SK-N-DZ (cell line): ENCODE measurements around the gene EIF5A.

Source experiments
- DNase-seq: peaks from one replicate; pipeline ENCODE4 v3.0.0-alpha.2; 2015; ENCODE audit warnings: low spot score

The EIF5A gene

DNA sequence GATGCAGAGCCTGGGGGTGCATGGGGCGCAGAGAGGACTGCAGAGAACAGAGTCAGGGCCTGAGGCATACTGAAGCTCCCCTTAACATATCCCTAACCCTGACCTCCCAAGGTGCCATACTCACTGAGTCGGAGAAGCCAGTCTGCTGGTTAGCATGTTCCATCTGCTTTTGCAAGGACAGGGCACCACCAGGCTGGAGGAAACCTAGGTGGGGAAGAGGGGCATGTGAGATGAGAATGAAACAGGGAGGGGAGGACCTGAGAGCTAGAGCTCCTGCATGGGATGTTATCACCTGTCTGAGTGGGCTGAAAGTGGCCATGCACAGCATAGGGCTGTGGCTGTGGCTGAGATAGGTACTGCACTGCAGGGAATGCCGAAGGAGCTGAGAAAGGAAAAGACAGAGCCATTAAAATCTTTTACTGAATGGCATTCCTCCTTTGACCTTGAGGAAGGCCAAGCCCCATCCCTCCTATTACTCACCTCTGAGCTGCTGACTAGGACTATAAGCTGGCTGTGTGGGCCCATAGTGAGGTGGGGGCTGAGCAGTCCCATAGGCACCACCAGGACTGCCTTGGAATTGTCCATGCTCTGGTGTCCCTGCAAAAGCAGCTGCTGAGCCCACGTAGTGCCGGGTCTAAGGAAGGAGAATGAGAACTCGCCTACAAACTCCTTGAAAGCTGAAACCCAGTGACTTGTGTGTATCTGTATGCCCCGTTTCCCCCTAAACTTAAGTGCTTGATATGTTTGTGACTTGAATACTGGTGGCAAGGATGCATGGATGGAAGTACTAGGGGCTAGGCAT lies 5.9 kb downstream of the EIF5A start:
- DNase-seq = no peak

DNA sequence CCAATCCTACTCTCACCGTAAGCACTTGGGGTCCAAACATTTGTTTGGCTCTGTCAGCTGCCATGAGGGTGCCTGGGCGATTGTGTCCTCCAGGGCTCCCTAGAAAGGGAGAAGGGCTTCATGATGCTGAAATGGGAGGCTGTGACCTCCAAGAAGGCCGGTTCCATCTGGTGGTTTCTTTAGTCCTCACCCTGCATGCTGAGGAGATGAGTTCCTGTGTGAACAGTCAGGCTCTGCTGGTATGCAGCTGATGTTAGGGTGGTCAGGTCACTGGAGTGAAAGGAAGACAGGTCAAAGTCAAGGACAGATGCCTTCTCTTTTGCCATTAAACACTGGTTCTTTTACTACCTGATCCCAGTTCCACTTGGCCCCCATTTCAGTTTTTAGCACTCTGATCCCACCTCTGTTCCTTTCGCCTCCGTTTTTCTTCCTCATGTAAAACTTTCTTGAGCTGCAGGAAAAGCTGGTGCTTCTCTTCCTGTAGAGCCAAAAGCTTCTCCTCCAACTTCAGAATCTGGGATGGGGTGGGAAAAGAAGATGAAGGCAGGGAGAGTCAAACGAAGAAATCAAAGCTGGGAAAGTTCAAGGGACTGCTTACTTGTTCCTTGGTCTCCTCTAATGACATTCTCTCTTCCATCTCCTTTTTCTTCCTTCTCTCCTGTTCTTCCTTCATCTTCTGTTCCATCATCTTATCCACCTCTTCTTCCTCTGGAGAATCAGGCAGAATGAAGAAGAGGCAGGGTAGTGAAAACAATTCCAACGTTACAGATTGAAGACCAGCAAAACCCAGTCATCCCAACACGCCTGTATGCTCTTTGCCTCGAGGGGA lies 6.7 kb downstream of the EIF5A start:
- no peak for DNase-seq

DNA sequence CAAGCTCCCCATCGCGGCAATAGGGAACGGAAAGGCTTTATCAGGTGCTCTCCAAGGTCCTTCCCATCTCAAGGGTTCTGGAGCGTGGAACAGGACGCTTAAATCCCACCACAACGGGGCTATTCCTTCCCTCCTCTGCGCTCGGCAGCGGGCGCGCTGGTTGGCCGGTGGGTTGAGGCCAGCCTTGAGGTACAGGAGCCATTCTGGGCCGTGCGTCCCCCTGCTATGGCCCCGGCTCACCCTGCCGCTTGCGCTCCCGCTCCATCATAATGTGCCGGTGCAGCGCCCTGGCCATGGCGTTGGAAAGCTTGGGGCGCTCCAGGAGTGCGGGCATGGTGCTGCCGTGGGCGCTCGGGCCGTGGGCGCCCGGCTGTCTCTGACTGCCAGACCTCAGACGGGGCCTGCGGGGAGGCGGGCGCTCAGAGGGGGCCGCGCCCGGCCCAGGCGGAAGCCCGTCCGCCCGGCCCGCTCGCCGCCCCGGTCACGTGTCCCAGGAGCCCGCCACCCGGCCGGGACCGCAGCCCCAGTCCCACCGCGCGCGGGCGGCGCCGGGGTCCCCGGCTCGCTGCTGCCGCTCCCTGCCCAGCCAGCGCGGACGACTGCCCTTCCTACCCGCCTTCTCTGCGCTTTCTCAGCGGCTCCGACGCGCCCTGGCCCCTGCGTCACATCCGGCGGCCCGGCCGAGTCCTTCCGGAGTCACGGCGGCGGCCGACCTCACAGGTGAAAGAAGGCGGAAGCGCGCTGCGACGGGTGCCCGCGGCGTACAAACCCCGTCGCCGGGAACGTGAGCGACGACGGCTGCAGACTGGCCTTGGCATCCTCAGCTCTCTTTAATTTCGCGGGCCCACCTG lies 7.5 kb downstream of the EIF5A start, which contains the start of gene GPS2:
GPS2 (minus strand) TSS at position 642 of the 851 bp plus-strand sequence; CDS start at position 334, 308 bp downstream.
- DNase-seq = peak; percentile 87

DNA sequence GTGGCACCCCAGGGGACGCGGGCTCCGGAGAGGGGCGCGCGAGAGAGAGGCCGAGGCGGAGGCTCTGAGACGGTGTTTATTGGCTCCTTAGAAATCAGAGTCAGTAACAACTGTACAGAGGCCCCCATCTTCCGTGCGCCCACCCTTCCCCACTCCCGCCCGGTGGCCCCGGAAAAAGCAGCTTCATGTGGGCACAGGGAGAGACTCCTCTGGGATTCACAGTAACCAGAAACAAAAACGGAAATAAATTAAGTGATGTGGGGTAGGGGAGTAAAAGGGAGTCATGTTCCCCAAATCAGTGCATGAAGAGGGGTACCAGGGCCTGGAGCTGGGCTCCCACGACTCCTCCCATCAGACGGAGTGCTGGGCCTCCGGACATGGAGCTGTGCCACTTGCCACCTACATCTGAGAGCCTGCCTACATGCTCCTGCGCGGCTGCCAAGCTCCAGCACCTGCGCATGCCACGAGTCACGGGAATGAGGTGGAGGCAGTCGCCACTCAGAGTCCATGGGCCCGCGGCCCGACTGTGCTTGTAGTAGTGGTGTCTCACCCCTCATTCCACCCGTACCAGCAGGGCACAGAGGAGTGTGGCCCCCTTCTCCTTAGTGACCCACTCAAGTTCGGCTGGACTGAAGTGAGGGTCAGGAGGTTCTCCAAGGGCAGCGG lies 8.3 kb downstream of the EIF5A start:
- no peak for DNase-seq

DNA sequence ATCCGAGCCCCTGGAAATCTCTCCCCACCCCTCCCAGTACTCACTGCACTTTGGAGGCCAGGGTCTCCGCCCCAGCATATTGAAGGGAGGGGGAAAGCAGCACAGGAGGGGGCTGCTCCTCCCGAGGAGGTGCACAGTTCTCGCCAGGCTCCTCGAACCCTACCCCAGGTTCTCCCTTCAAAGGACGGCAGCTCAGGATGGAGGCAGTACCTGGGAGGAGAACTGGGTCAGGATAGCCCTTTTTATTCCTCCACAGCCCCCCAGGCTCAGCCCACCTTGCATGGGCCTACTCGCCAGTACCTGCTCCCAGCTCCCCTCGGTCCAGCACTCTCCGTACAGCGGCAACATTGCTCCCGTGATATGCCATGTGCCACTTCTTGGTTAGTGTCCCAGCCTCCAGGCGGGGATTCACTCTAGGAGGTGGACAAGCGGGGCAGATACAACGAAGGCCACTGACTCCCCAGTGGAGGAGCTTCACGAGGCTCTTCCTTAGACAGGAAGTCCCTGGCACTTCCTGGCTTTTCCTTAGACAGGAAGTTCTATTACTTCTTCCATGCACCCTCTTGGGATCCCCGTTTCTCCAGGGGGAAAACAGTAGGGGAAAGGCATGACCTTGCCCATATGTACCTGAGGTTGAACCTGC lies 9.9 kb downstream of the EIF5A start:
- DNase-seq = no peak

- DNase-seq = no peak
Observed at GRCh38 chr17:7318121-7318860, 10.9 kb downstream of the EIF5A start.

DNA sequence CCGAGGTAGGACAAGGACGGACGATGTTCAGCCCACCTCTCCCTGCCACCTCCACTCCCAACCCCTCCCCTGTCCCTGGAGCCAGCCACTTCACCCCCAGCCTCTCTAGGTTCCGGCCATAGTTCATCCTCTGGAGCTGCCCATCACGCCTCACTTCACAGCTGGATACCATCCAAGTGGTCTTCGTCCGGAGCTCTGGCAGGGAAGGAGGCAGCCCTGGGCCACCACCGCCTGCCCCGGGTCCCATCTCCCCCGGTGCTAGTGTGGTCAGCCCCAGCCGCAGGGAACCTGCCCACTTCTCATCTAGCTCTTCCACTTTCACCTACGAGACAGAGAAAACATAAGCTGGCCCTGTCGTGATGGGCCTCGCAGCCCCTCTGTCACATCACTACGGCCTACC lies 14.0 kb downstream of the EIF5A start:
- DNase-seq = no peak

- no peak for DNase-seq
Observed at GRCh38 chr17:7322520-7323194, 15.2 kb downstream of the EIF5A start.

DNA sequence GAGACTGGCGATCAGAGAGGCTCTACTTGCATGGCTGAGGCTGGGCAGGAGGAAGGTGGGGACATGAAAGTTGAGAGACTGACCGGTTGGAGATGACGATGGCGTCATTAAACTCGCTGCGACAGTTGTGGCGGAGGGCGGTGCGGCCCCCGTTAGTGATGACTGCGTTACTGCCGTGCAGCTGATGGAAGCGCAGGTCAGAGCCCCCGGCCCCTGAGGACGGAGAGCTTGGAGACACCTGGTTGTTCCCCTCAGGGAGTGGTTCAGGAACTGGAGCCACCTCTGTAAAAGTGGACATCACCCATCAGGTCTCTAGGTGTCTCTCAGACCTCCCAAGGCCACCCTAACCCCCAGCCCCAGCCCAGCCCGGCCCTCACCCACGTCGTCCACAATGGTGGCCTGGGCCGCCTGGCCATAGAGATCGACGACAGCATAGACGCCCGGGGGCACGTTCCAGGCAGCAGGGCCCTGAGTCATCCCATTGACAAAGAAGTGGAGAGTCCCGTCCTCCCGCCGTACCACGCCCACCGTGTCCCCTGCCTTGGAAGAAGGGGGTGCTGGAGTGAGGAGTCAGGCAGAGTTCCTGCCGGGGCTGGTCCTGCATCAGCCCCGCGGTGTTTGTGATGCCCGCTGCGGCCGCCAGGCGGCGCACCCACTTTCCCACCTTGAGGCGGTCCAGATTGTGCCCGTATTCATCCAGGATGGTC lies 16.5 kb downstream of the EIF5A start:
- no peak for DNase-seq

- no peak for DNase-seq
Observed at GRCh38 chr17:7324438-7324779, 17.0 kb downstream of the EIF5A start.

GRCh38 chr17:7325031-7325528 lies 17.7 kb downstream of the EIF5A start:
- no peak for DNase-seq

DNA sequence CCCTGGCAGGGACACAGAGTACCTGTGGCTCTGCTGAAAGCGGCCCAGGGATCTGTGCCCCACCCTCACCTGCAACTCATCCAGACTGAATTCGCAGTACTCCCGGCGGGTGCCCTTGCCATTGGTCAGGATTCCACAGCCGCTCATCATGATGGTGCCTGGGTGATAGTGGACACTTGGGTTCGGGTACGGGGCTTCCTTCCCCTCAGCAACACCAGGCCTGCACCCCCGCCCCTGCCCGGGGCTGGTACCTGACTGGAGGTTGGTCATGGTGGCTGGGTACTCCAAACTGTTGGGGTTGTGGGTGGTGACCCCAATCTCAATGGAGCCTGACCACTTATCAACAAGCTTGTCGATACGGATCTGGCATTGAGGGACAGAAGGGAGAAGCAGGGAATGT lies 18.8 kb downstream of the EIF5A start:
- no peak for DNase-seq

DNA sequence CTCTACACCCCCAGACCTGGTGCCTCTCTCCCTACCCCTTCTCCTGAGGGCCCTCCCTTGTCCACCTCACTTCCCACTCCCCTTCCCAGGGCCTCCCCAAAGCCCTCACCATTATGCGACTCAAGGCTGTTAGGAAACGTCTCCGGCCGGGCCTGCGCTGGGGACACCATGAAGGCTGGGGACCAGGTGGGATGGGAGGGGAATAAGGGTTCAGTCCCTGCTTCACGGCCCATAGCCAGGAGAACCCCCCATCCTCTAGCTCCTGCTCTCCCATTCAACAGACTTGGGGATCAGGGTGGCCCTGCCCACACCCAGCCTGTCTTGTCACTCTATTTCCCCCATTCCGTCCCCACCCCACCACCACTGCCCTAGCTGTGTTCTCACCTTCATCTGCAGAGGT lies 19.6 kb downstream of the EIF5A start:
- no peak for DNase-seq

DNA sequence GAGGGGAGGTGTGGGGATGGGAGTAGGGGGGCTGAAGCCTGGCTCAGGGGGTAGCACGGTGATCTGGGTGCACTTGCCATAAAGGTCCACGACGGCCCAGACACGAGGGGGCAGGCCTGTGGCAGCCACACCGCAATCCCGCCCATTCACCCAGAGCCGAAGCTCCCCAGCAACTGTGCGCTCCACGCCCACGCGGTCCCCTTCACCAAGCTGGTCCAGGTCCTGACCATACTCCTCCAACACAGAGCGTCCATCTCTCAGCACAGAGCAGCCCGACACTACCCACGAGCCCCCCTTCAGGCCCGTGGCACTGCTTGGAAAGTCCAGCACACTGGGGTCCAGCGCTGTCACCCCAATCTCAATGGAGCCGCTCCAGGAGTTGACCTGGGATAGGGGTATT lies 20.1 kb downstream of the EIF5A start:
- DNase-seq = no peak

- no peak for DNase-seq
Observed at GRCh38 chr17:7328009-7328408, 20.6 kb downstream of the EIF5A start.

DNA sequence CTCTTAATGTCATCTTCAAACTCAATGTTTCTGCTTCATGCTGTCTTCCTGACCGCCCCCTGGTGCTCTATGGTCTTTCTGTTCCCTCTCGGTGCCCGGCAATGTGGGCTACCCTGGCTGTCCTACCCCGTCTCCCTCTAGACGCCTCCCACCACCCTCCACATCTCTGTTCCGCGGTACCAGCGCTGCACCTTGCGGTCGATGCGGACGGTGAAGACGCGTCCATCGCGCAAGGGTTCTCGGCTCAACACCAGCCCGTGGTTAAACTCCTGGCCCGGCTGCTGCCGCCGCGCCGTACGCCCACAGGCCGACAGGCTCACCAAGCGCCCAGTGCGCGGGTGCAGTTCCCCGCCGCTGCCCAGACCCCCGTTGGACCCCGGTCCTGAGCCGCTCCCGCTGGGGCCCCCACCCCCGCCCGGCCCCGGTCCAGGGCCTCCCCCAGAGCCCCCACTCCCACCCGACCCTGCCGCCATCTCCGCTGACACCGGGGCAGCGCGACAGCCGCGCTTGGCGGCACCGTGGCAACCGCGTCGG lies 21.5 kb downstream of the EIF5A start, which contains the start of gene NEURL4:
NEURL4 (minus strand) TSS at position 496 of the 534 bp plus-strand sequence; CDS start at position 473, 23 bp downstream.
- DNase-seq = no peak

DNA sequence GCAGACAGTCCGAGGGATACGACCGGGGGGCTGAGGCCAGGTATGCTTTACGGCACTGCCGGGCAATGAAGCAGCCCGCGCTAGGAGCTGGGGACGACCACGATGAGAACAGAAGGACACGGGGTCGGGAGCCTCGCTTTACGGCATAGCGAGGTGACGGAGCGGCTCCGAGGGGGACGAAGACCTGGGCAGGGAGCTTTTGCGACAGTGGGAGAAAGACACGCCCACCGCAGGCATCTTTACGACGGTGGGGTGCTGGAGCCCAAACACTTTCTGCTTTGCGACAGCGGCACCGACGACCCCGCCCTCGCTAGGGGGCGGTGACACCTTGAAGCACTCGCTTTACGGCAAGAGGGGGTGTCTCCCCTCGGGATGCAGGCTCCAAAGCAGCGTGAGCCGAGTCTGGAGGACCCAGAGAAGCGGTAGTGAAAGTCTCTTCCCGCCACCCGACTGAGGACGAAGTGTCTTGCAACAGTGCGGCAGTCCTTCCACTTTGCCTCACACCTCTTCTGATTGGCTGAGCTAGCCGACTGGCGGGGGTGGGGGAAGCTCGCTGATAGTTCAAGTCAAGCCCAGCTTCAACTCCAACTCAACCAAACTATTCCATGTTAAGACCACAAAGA lies 22.1 kb downstream of the EIF5A start:
- peak; percentile 100 for DNase-seq
